Measurements from ENCODE around the gene CACHD1.

DNA sequence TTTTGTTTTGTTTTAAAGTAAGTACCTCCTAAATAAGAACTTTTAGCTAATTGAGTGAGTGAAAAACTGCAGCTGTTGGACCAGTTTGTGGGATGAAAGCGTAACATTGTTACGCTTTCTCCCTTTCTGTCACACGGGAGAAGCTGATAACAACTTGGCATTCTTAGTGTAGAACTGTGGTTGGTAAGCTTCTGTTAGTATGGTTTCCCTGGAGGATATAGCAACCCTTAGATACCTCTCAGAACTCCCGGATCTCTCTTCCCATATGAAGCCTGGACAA, 98.2 kb downstream of the CACHD1 start:
- TF ChIP-seq, protein P1, sequence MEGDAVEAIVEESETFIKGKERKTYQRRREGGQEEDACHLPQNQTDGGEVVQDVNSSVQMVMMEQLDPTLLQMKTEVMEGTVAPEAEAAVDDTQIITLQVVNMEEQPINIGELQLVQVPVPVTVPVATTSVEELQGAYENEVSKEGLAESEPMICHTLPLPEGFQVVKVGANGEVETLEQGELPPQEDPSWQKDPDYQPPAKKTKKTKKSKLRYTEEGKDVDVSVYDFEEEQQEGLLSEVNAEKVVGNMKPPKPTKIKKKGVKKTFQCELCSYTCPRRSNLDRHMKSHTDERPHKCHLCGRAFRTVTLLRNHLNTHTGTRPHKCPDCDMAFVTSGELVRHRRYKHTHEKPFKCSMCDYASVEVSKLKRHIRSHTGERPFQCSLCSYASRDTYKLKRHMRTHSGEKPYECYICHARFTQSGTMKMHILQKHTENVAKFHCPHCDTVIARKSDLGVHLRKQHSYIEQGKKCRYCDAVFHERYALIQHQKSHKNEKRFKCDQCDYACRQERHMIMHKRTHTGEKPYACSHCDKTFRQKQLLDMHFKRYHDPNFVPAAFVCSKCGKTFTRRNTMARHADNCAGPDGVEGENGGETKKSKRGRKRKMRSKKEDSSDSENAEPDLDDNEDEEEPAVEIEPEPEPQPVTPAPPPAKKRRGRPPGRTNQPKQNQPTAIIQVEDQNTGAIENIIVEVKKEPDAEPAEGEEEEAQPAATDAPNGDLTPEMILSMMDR (IDR thresholded peaks at IDR 0.05), result no peak
- TF ChIP-seq POLR2A (IDR thresholded peaks at IDR 0.05), result no peak
